Amygdala (tissue), 56 donors: ENCODE data around the gene FCHO2.

Experiments
- DNase-seq, 56 donors: peaks; one replicate each; lab custom pipeline; 2025; lab: John Stamatoyannopoulos, UW

FCHO2 gene

GRCh38 chr5:73131711-73132425, 176.0 kb downstream of the FCHO2 start:
- DNase-seq, result no peak

- DNase-seq, result no peak
Measured at GRCh38 chr5:73132759-73133158, 176.9 kb downstream of the FCHO2 start.

- no peak for DNase-seq
Measured at GRCh38 chr5:73135021-73135420, 179.2 kb downstream of the FCHO2 start.

GRCh38 chr5:73135429-73136054, 179.7 kb downstream of the FCHO2 start:
- DNase-seq, result no peak

GRCh38 chr5:73136055-73136562, 180.3 kb downstream of the FCHO2 start:
- DNase-seq, result no peak

- DNase-seq, result no peak
Measured at GRCh38 chr5:73137563-73138530, 182.0 kb downstream of the FCHO2 start.

GRCh38 chr5:73139485-73139884, 183.6 kb downstream of the FCHO2 start:
- DNase-seq, result no peak
